ENCODE data around the gene TKTL1.

TKTL1 gene

DNA sequence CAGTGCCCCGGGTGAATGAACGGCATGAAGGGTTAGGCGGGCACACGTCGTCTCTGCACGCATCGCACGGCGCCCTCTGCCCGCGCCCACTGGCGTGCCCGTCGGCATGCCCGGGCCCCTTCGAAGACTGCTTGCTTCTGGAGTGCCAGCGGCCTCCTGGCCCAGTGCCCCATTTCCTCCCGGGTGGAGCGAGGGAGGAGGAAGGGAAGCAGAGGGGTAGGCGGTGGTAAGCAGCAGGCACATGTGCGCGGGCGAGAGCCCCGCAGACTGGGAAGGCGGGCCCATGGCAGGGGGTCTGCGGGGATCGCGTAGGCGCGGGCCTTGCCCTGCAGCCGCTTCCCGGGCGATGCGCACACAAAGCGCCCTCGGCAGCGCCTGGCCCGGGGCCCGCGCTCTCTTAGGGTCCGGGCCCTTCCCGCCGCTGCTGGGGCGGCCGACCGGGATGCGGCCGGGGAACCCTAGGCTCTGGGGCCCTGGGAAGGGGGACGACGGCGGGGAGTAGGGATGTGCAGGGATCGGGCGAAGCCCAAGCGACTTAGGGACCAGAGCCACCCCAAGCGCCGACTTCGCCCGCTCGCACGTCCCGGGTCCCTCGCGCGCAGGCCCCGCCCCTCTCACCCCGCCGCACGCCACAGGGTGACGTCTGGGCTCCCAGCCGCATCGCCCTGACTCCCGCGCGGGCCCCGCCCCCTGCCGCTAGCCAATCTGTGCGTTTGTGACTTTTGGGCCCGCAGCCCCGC, 82.6 kb downstream of the TKTL1 start:
- no peak for DNase-seq (ENCODE audit: low read depth)

DNA sequence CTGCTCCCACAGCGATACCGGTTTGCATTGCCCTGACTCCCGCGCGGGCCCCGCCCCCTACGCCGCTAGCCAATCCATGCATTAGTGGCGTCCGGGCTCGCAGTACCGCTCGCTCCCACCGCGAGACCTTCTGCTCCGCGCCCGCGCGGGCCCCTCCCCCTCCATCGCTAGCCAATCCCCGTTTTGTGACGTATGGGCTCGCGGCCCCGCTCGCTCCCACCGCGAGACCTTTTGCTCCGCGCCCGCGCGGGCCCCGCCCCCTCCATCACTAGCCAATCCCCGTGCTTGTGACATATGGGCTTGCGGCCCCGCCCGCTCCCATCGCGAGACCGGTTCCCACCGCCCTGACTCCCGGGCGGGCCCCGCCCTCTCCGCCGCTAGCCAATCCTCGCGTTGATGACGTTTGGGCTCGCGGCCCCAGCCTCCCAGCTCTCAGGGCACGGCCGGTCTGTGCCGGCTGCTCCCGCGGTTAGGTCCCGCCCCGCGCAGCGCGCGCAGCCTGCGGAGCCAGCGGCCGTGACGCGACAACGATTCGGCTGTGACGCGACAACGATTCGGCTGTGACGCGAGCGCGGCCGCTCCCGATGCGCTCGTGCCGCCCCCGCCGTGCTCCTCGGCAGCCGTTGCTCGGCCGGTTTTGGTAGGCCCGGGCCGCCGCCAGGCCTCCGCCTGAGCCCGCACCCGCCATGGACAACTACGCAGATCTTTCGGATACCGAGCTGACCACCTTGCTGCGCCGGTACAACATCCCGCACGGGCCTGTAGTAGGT, 83.4 kb downstream of the TKTL1 start, which contains the start of gene EMD:
TSS of gene EMD (plus strand) at position 497 of the 770 bp plus-strand sequence. CDS start at position 687, 190 bp downstream.
- peak; percentile 81 for DNase-seq (ENCODE audit: low read depth)

DNA sequence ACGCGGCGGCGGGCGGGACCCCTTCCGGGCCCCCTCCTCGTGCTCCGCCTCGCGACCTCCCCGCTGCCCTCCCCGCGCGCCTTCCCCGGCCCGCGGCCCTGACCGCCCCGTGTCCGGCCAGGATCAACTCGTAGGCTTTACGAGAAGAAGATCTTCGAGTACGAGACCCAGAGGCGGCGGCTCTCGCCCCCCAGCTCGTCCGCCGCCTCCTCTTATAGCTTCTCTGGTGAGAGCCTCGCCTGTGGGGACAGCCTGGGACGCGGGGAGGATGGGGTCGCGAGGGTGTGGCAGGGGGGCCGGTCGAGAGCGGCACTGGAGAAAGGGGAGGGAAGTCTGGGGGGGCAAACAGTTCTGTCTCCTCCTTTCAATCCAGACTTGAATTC, 84.0 kb downstream of the TKTL1 start:
- no peak for DNase-seq (ENCODE audit: low read depth)

Measured in HS-5 (cell line).